Dermis microvascular lymphatic vessel endothelial cell (primary cell): ENCODE measurements around the gene DNAH8. TPM values are rescaled to one million over a fixed set of nuclear protein-coding genes. Genes with fewer than 3 reads are reported as not detected.

Experiments used
- DNase-seq, 2 donors: peaks; one replicate each; pipeline versions ENCODE4 v3.0.0 to v3.0.0-alpha.2; 2010; ENCODE audit warnings: low read depth in 2 of 2
- total RNA-seq: library from RNA; depleted of rRNA; stranded (reverse); fragments of >200 nt; gene quantifications from 2 replicates; pipeline ENCODE4 v1.2.1, GENCODE V29; 2014

The DNAH8 gene
- total RNA-seq, 1 donor from 2014 or later: not detected

GRCh38 chr6:38957426-38957825, 242.3 kb downstream of the DNAH8 start:
- no peak for DNase-seq

- no peak for DNase-seq
Measured at GRCh38 chr6:38959138-38959537, 244.0 kb downstream of the DNAH8 start.

- DNase-seq: no peak
Measured at GRCh38 chr6:38968702-38969149, 253.6 kb downstream of the DNAH8 start.

GRCh38 chr6:38973178-38974057, 258.3 kb downstream of the DNAH8 start:
- DNase-seq: peak; percentile 55 to 65

GRCh38 chr6:38974389-38975151, 259.5 kb downstream of the DNAH8 start:
- no peak for DNase-seq

GRCh38 chr6:38975621-38976049, 260.5 kb downstream of the DNAH8 start:
- peak; percentile 53 to 68 for DNase-seq

- DNase-seq: no peak
Measured at GRCh38 chr6:38976051-38976450, 260.9 kb downstream of the DNAH8 start.

- DNase-seq: no peak
Measured at GRCh38 chr6:38976801-38977500, 261.8 kb downstream of the DNAH8 start.

GRCh38 chr6:38978139-38978704, 263.1 kb downstream of the DNAH8 start:
- no peak for DNase-seq

GRCh38 chr6:38982470-38982869, 267.4 kb downstream of the DNAH8 start:
- no peak for DNase-seq

GRCh38 chr6:38984723-38985122, 269.6 kb downstream of the DNAH8 start:
- DNase-seq: no peak

GRCh38 chr6:38985839-38986238, 270.7 kb downstream of the DNAH8 start:
- no peak for DNase-seq

GRCh38 chr6:38987503-38987902, 272.4 kb downstream of the DNAH8 start:
- DNase-seq: no peak

GRCh38 chr6:38988736-38989449, 273.8 kb downstream of the DNAH8 start:
- no peak for DNase-seq

GRCh38 chr6:38990475-38990874, 275.4 kb downstream of the DNAH8 start:
- DNase-seq: no peak

- no peak for DNase-seq
Measured at GRCh38 chr6:38996676-38997075, 281.6 kb downstream of the DNAH8 start.

GRCh38 chr6:38997128-38997761, 282.1 kb downstream of the DNAH8 start:
- peak in 1 of 2 donors; percentile 29 for DNase-seq

GRCh38 chr6:39003072-39003471, 288.0 kb downstream of the DNAH8 start:
- no peak for DNase-seq

GRCh38 chr6:39003492-39003891, 288.4 kb downstream of the DNAH8 start:
- DNase-seq: no peak

- DNase-seq: no peak
Measured at GRCh38 chr6:39004801-39005200, 289.7 kb downstream of the DNAH8 start.
